ENCODE data around the gene PHLPP1. TPM values are rescaled to one million over a fixed set of nuclear protein-coding genes. Genes with fewer than 3 reads are reported as not detected.

PHLPP1 gene
- total RNA-seq, 3 donors from 2014 or later, result 9.8 to 19.9 (median 15.4) TPM

DNA sequence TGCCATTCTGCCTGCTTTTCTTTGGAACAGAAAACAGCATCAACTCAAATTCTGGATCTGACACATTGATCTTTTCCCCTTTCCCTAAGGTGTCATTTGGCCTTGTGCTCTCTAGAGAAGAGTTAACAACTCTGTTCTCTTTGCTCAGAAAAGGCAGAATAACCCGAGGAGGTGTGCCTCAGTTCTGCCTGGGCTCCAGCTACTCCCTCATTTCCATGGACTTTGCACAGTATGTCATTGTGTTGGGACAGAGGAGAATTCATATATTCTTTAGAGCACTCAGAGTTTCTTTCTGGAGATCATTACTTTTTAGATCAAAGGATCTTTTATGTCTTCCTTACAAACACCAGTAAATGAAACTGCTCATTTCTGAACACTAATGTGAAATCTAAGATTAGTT lies 249.1 kb downstream of the PHLPP1 start:
- Histone ChIP-seq H3K4me3 (no peak overlapping the region), H3K27me3 (no peaks in the 10 kb centered on the region), H3K4me1 (no peaks in the 10 kb centered on the region), H3K27ac (no peak overlapping the region), H3K9me3 (no peaks in the 10 kb centered on the region), H3K36me3 (no peaks in the 10 kb centered on the region)
- intact Hi-C loops (cut with DNase I; ENCODE audit: low total_unique reads), result no loop called here
- TF ChIP-seq POLR2AphosphoS5 (IDR thresholded peaks at IDR 0.05), result no peak
- TF ChIP-seq POLR2A (IDR thresholded peaks at IDR 0.05), result no peak
- TF ChIP-seq CTCF (IDR thresholded peaks at IDR 0.05), result no peak
- DNase-seq (ENCODE audit: low spot score in 2 of 2), result no peak

DNA sequence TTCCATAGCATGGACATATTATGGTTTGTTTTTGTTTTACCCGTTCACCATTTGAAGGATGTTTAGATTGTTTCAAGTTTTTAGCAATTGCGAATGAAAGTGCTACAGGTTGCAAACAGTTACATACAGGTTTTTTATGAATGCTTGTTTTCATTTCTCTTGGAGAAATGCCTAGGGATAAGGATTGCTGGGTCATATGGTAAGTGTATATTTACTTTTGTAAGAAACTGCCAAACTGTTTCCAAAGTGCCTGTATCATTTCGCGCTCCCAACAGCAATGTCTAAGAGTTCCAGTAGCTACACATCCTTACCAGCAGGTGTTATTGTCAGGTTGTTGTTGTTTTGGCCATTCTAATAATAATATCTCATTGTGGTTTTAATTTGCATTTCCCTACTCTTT lies 251.7 kb downstream of the PHLPP1 start:
- no peaks in the 10 kb centered on the region for H3K27me3 ChIP-seq
- intact Hi-C loops (cut with DNase I; ENCODE audit: low total_unique reads), result no loop called here
- no peak overlapping the region for H3K27ac ChIP-seq
- no peaks in the 10 kb centered on the region for H3K9me3 ChIP-seq
- H3K4me1 ChIP-seq, result no peaks in the 10 kb centered on the region
- no peak overlapping the region for H3K4me3 ChIP-seq
- TF ChIP-seq POLR2A (IDR thresholded peaks at IDR 0.05) (no peak), POLR2AphosphoS5 (IDR thresholded peaks at IDR 0.05) (no peak), CTCF (IDR thresholded peaks at IDR 0.05) (no peak)
- DNase-seq (ENCODE audit: low spot score in 2 of 2), result no peak
- H3K36me3 ChIP-seq, result no peaks in the 10 kb centered on the region

DNA sequence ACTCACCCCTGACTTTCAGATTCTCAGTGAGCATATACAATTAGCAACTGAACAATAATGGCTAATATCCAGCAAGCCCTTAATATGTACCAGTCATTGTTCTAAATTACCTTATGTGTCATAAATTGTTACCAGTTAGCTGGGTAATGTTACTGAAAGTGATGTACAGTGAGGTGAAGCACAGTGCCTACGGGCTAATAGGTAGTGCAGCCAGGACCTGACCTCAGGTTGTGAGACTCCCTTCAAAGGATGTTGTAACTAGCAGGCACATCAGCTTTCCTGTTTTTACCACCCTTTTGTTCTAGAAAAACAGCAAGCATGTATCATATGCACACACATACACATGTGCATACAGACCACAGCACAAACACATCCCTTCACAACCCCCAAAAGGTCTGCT lies 258.3 kb downstream of the PHLPP1 start:
- Histone ChIP-seq H3K4me3 (no peak overlapping the region), H3K27ac (no peak overlapping the region), H3K27me3 (no peaks in the 10 kb centered on the region), H3K4me1 (no peaks in the 10 kb centered on the region), H3K36me3 (no peaks in the 10 kb centered on the region), H3K9me3 (no peaks in the 10 kb centered on the region)
- DNase-seq (ENCODE audit: low spot score in 2 of 2), result no peak
- TF ChIP-seq POLR2AphosphoS5 (IDR thresholded peaks at IDR 0.05), result no peak
- TF ChIP-seq CTCF (IDR thresholded peaks at IDR 0.05), result no peak
- TF ChIP-seq POLR2A (IDR thresholded peaks at IDR 0.05), result no peak
- intact Hi-C loops (cut with DNase I; ENCODE audit: low total_unique reads), result no loop called here

GRCh38 chr18:62974388-62974787 lies 259.0 kb downstream of the PHLPP1 start:
- Histone ChIP-seq H3K36me3 (no peaks in the 10 kb centered on the region), H3K4me3 (no peak overlapping the region), H3K4me1 (no peaks in the 10 kb centered on the region), H3K27me3 (no peaks in the 10 kb centered on the region), H3K9me3 (no peaks in the 10 kb centered on the region), H3K27ac (no peak overlapping the region)
- intact Hi-C loops (cut with DNase I; ENCODE audit: low total_unique reads), result no loop called here
- DNase-seq (ENCODE audit: low spot score in 2 of 2), result no peak
- TF ChIP-seq POLR2AphosphoS5 (IDR thresholded peaks at IDR 0.05) (no peak), CTCF (IDR thresholded peaks at IDR 0.05) (no peak), POLR2A (IDR thresholded peaks at IDR 0.05) (no peak)

DNA sequence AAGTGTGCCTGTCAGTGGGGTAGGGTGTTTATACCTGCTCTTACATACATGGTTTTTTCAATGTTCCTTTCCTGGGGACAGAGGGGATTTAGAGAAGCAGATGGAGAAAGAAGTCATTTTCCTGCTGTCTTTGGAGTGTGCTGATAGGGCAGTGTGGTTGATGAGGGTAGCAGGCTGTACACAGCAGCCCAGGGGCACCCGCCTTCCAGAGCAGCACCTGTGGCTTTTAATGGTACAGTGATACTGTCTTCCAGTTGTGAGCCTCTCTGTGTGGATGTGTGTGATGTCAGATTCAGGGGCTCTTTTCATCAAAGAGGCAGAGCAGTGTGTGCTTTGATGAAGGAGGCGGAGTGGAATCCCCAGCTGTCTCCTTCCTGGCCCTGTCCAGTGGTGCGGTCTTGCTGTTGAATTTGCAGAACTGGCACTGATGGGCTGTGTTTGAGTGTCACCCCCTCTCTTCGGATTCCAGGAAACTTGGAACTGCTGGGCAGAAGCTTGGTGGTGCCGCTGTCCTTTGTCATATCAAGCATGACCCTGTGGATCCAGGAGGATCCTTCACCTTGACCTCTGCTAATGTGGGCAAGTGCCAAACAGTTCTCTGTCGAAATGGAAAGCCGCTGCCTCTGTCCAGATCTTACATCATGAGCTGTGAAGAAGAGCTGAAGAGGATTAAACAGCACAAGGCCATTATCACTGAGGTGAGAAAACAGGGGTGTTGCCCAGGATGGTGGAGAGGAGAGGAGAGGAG lies 259.8 kb downstream of the PHLPP1 start:
- Histone ChIP-seq H3K36me3 (no peaks in the 10 kb centered on the region), H3K27me3 (no peaks in the 10 kb centered on the region), H3K9me3 (no peaks in the 10 kb centered on the region), H3K4me3 (no peak overlapping the region), H3K4me1 (peaks cover 0 to 6% of the 10 kb centered on the region in 2 donors), H3K27ac (peak overlapping the region in 1 of 2 donors; percentile 0)
- intact Hi-C loops (cut with DNase I; ENCODE audit: low total_unique reads), result no loop called here
- DNase-seq (ENCODE audit: low spot score in 2 of 2), result no peak
- TF ChIP-seq POLR2A (IDR thresholded peaks at IDR 0.05) (no peak), POLR2AphosphoS5 (IDR thresholded peaks at IDR 0.05) (no peak), CTCF (IDR thresholded peaks at IDR 0.05) (no peak)
